Spleen (tissue), 7 donors: ENCODE results near the gene ARF6.

ENCODE experiments used
- POLR2A ChIP-seq, 3 donors: fragments of 450-650 bp; IDR thresholded peaks; one replicate each; pipeline ENCODE4 v1.5.1; 2017; ENCODE audit warnings: antibody characterized with exemption in 3 of 3, mild to moderate bottlenecking in 1 of 3
- TF ChIP-seq, protein P1 (sequence below), 11 experiments: fragments of 200-600 bp in 7 of 11; fragments of 450-650 bp in 4 of 11; sonication (generic) in 4 of 11; IDR thresholded peaks in 8 of 11; conservative IDR thresholded peaks in 3 of 11; 1 replicate in 7 of 11; 2 replicates in 4 of 11; pipeline versions ENCODE4 v1.4.0 to v1.8.0; 2016 to 2021; ENCODE audit warnings: antibody characterized with exemption in 11 of 11, inconsistent platforms in 4 of 11, mild to moderate bottlenecking in 1 of 11
- donor health status: DM: no; HTN: no; CAD: no; lungs with moderate emphysema.
- donor health status: DM: no; HTN: no; CAD: no.
- donor health status: DM: no; HTN: no; CAD: no.

- TF ChIP-seq, protein P1, sequence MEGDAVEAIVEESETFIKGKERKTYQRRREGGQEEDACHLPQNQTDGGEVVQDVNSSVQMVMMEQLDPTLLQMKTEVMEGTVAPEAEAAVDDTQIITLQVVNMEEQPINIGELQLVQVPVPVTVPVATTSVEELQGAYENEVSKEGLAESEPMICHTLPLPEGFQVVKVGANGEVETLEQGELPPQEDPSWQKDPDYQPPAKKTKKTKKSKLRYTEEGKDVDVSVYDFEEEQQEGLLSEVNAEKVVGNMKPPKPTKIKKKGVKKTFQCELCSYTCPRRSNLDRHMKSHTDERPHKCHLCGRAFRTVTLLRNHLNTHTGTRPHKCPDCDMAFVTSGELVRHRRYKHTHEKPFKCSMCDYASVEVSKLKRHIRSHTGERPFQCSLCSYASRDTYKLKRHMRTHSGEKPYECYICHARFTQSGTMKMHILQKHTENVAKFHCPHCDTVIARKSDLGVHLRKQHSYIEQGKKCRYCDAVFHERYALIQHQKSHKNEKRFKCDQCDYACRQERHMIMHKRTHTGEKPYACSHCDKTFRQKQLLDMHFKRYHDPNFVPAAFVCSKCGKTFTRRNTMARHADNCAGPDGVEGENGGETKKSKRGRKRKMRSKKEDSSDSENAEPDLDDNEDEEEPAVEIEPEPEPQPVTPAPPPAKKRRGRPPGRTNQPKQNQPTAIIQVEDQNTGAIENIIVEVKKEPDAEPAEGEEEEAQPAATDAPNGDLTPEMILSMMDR (IDR thresholded peaks at IDR 0.05 in 8 of 11, conservative IDR thresholded peaks at IDR 0.05 in 3 of 11), result no peak
- no peak for TF ChIP-seq POLR2A (IDR thresholded peaks at IDR 0.05)
Observed at GRCh38 chr14:49868720-49869114, 24.2 kb upstream of the ARF6 start.
